GM19438 (cell line): ENCODE measurements around the gene OR6J1.
"Not testable (repeated sequence)": the region's sequence is repeated elsewhere in the genome, so short reads cannot be mapped to it uniquely, and the experiment has no call there.

Source experiments
- ATAC-seq: cut with Tn5 transposase; IDR thresholded peaks from one replicate; pipeline ENCODE4 v1.9.1; 2021; ENCODE audit warnings: low read depth; ENCODE audit not compliant: unreplicated experiment

Gene OR6J1

DNA sequence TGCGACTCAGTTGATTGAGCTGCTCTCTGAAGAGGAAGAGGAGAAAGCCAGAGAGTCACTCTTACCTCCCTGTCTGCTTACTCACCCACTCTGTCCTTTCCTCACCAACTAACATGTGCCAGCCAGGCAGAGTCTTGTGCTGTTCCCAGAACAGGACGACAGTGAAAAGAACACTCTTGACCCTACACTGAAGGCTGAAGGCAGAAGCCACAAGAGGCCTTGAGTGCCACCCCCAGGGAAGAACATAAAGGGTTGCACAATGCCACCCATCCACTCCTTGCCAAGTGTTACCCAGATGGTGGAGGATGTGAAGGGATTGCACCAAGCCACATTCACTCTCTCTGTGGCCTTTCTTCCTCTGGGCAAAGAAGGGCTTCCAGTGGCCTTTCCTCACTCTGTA, 33.2 kb downstream of the OR6J1 start:
- no peak for ATAC-seq

DNA sequence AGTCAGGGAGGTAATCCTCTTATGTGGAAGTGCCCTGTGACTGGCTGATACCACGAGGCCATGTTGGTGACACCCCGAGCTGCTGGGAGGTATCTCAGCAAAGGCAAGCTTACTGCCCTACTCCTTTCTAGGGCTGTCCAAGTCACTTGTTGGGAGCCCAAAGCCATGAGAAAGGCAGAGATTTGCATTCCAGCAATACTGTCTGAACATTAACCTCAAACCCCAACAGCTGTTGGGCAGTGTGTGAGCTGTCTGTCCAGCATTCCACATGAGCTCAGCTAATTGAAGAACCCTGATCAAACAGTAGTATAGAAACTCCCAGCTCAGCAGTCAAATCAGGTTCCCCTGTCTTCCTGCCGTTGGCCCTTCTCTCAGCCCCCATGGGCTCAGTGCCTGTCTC, 36.9 kb downstream of the OR6J1 start:
- no peak for ATAC-seq

DNA sequence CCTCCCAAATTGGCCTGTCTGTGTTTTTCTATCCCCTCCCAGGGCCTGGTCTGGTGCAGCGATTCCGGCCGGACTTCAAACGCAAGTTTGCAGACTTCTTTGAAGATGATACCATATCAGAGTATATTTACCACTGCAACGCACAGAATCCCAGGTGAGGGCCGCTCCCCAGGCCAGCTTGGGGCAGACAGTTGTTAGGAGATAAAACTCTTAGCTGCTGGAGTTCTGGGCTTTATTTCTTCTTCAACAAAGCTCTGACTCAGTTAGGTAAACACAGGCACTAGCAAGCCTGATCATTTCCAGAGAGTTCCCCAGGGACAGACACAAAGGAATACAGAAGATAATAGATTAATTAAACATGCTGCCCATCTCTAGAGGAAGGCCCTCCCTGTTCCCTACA, 37.8 kb downstream of the OR6J1 start:
- no peak for ATAC-seq

DNA sequence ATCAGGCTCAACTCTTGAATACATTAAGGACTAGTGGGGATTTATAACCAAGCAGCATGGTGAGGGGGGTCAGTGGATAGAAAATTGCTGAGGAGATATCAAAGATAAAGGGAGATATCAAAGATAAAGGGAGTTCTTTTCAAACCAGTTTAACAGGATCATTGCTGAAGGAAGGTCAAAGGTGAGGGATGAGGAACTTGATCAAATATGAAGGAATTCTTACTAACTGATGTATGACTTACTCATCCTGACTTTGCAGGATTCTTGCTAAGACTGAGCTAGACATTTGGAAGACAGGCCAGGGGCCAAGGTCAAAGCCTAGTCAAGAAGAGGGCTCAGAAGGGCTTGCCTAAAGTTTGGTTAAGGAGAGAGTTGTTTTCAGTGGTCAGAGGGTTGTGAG, 41.3 kb downstream of the OR6J1 start:
- ATAC-seq = no peak

DNA sequence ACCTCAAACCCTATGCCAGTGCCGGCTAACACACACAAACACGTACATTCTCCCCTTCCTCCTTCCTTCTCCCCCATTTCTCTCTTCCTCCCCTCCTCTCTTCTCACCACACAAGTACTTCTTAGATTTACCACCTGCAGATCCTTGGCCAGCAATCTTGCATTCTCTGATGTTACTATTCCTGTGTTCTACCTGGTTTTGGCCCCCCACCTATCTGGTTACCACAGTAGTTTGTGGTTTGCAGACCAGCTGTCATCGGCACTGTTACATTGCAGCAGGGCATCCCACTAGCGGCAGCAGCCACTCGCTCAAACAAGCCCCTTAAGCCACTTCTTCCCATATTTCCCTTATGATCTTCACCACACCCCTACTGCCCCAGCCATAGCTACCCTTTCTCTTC, 42.2 kb downstream of the OR6J1 start:
- ATAC-seq = no peak

DNA sequence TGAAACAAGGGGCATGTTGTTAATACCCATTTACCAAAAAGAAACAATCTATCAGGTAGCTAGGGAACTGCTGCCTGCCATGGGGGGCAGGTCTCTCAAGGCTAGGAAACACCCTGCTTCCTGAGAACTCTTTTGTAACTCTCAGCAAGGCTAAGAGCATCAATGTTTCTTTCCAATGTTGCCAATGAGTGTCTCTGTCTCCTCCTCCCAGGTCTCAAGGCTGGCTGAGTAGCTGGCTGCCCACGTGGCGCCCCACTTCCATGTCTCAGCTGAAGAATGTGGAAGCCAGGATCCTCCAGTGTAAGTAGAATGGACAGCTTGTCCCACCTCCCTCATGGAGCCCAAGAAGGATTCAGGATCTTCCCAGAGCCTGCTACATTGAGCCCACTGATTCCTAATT, 42.7 kb downstream of the OR6J1 start:
- no peak for ATAC-seq

DNA sequence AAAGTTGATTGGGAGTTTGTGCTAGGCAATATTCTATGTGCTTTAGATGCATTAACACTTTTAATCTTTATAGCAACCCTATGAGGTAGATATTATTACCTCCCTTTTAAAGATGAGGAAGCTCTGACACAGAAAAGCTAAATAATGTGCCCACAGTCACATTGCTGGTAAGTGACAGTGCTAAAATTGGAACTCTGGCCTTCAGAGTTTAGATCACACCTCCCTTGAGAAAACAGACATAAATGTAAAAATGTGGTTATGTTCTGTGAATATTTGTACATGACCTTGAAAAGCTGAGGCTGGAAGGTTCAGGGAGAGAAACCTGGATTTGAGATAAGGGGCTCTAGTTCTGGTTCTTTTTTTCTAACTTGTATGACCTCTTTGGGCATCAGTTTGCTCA, 44.1 kb downstream of the OR6J1 start:
- ATAC-seq = no peak

DNA sequence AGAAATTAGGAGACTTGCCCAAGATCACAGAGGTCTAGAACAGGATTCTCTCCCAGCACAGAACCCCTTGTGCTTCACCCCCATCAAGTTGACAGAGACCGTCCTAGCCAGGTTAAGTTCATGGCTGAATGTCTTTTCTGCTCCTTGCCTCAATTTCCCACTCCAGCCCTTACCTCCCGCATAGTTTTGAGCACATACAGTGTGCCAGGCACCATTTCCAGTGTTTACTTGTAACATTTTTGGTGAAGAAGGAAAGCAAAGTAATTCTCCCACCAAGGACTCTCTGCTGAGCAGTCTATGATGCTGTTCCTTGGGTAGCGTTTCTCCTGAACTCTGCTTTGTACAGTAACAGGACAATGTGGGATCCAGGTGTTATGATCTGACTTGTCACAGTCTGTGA, 44.8 kb downstream of the OR6J1 start:
- ATAC-seq = no peak

DNA sequence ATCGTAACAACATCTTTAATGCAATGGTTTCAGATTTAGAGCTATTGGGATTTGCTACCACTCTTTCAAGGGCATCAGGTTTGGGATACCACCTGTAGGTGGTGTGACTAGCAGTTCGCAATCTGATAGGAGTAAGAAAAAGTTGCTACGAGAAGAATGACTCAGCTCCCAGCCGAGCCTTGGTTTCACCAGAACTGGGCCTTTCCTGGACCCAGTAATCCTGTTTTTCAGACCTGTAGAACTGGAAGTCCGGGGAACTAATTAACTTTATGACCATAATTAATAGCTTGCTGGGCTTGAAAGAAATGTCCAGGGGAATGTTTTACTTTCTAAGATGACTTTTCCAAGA, 45.3 kb downstream of the OR6J1 start:
- no peak for ATAC-seq

DNA sequence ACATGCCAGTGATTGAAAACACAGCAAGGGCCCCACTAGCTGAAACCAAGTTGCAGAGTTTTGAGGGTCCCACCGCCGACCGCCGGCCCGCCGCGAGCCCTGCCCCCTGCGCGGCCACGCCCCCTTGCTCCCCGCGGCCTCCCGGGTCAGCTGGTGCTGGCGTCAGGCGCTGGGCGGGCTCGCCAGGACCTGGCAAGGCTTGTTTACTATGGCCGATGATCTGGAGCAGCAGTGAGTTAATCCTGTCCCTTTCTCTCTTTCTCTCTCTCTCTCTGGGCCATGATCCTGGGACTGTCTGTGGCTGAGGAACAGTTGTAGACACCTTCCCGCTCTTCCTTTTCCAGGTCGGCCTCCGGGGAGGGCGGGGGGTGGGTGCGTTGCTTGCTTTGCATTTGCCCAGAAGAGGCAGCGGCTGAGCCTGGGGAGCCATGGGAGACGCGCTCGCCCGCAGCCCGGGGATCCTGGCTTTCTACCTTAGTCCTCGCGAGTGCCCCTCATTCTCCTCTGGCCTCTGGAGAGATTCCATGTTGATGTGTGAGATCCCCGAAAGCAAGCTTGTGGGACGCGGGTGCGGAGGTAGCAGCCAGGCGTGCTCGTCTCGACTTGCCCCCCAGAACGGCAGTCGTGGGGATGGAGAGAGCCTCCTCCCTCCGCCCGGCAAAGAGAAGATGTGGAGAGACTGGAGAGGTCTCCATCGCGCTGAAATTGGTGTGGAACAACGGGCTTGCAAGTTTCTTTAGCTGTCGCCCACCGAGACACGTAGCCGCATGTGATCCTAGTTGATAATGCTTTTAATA, 45.9 kb downstream of the OR6J1 start, which contains the start of gene ABHD4:
Gene ABHD4 (plus strand): TSS at position 202 of the 797 bp plus-strand sequence. CDS start 7 bp downstream, at position 209.
- peak; percentile 90 for ATAC-seq

DNA sequence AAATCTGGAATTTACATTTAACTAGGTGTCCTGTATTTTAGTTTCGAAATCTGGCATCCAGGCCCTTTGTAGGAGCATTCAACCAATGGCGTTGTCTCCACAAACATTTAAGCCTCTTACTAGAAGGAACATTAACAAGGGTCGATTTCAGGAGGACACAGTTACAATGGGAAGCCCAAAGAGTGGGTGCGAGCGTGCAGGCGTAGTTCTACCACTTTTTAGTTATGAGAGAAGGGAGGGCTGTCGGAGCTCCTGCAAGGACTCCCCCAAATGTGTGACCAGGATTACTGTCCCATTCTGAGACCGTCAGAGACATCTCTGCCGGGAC, 46.4 kb downstream of the OR6J1 start:
- ATAC-seq = peak; percentile 25

DNA sequence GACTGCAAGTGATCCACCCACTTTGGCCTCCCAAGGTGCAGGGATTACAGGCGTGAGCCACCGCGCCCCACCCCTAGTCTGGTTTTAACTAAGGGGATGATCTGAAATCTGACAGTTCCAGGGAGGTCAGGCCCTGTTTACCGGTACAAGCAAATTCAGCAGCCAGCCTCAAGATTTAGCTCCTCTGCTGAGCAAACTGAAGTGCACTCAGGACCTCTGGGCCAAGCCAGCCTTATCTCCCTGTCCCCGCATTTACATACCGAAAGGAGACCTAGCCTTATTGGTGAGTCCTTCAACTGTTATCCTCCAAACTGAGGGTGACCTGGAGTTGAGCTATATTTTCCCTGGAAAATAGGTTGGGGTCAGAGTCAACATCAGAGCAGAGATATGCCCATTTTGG, 46.9 kb downstream of the OR6J1 start:
- ATAC-seq = no peak

DNA sequence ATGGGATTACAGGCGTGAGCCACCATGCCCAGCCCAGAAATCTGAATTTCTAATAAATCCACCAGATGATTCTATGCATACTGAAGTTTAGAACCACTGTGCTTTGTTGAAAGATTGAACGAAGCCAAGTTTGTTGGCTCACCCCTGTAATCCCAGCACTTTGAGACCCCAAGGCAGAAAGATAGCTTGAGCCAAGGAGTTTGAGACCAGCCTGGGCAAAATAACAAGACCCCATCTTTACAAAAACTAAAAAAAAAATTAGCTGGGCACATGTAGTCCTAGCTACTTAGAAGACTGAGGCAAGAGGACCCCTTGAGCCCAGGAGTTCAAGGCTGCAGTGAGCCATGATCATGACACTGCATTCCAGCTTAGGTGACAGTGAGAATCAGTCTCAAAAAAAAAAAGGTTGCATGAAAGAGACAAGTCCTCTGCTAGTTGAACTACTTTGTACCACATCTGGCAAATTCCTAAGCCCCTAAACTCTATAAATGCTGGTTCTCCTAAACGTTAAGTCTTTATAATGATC, 47.7 kb downstream of the OR6J1 start:
- no peak for ATAC-seq

DNA sequence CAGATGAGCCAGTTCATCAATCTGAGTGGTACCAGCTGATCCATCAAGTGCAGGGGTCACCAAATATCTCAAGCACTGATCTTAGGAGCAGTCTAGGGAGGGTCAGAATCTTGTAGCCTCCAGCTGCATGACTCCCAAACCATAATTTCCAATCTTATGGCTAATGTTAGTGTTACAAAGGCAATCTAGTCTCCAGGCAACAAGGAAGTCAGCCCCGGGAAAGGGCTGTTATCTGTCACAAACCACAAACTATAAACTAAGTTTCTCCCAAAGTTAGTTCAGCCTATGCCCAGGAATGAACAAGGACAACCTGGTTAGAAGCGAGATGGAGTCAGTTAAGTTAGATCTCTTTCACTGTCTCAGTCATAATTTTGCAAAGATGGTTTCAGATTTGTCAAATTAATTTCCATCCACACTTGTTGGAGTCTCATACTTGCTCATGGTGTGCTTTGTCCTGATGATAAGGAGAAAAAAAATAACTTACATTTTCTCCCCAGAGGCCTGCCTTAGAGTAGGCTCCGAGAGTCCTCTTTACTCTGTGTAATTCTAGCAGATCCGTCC, 49.9 kb downstream of the OR6J1 start:
- ATAC-seq = no peak

DNA sequence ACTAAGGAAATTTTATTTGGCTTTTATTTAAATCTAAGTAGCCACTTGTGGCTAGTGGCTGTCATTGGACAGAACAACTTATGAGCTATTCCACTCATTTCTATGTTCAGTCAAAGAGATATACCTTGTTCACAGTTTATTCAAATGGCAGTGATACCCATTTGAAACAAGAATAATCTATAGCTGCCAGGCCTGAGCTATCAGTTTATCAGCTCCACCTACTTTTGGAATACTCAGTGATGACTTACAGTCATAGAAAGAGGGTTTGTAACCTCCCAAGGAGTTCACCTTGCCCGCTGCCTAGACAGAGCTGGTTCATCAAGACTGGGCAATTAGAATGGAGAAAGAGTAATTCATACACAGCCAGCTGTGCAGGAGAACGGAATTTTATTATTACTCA, 50.6 kb downstream of the OR6J1 start:
- ATAC-seq = no peak

DNA sequence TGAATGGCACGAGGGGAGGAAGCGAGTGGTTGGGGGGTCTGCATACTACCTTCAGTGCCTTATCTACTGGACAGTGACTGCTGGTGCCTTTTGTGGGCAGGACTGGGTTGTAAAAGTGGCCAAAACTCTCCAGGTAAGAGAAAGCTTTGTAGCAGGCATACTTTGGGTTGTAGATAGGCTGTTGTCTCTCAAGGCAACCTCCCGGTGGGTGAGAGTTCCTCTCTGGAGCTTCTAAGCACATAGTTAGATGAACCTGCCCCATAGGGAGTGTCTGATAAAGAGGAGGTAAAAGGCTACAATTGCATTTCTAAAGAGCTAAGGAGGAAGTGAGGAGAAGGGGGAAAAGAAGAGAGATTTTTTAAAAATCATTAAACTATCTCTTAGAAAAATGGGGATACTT, 51.0 kb downstream of the OR6J1 start:
- ATAC-seq = no peak

DNA sequence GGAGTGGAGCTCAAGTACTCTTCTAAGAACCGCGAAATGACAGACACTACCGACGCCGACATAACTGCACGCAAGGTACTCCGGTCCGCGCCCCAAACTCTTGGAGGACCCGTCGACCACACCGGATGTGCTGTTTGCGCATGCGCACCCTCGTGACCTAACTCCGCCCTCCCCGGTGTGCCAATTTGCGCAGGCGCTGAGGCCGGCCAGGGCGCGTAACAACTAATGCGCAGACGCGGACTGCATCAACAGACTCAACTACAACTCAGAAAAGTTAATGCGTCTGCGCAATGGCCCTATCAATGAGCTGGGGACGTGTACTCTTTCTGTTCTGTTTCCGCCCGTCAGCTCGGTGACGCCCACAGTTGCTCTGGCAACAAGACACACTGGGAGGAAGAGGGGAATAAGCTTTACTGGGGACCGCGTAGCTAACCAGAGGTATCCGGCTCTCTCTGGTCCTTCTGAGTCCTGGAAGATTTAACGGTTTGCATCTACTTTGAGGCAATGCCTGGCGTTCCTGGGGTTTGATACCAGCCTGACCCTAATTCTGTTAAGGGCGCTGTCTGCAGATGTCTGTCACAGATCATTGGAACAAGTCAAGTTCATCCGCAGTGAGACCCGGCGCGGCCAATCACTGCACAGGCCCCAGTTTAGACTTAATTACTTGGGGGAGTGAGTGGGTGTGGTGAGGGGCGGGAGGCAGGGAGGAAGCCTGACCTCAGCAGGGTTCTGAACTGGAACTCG, 54.9 kb downstream of the OR6J1 start, which contains the start of gene DAD1:
Gene DAD1 (minus strand): TSS at position 129 of the 744 bp plus-strand sequence. CDS start 67 bp downstream, at position 62.
- peak; percentile 96 for ATAC-seq

DNA sequence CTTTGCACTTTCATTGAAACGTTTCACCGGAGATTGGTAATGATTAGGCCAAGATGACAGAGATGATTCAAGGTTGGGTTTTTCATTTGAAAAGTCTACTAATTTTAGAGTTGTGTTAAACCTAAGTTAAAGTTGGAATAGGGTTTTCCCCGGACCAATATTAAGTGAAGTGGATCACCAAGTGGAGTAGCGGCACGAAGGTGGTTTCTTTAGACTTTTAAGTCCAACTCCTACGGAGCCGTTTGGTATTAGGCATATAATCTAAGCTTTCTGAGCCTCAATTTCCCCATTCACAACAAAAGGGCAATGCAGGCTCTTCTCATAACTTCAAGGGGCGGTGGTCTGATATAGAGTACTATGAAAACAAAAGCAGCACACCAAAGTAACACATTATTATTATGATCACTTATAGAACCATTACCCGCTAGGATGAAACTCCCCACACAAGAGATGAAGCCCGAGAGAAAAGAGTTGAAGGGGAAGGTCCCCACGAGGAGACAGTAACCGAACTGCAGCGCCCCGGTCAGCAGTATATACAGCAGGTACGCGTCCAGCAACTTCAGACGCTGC, 55.5 kb downstream of the OR6J1 start:
- no peak for ATAC-seq

DNA sequence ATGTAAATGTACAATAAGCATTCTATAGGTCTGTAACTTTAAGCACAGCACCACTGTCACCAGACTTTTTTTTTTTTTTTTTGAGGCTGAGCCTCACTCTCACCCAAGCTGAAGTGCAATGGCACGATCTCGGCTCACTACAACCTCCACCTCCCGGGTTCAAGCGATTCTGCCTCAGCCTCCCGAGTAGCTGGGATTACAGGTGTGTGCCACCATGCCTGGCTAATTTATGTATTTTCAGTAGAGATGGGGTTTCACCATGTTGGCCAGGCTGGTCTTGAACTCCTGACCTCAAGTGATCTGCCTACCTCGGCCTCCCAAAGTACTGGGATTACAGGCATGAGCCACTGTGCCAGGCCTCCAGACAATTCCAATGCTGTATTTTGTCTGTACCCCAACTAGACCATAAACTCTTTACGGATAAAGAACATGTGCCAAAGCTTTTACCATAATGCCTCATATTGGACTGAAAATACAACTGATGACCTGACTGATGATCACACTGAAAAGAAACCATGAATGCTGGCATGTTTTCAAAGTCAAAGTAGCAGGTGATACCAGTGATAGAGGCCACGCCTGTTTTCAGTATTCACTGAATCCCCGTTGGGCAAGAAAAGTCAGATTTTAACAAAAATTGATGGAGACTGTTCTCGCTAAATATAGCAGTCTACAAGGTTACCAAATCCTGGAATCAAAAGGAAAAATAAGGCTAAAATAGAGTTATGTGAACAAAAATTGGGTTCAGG, 56.3 kb downstream of the OR6J1 start:
- ATAC-seq = not testable (repeated sequence)

DNA sequence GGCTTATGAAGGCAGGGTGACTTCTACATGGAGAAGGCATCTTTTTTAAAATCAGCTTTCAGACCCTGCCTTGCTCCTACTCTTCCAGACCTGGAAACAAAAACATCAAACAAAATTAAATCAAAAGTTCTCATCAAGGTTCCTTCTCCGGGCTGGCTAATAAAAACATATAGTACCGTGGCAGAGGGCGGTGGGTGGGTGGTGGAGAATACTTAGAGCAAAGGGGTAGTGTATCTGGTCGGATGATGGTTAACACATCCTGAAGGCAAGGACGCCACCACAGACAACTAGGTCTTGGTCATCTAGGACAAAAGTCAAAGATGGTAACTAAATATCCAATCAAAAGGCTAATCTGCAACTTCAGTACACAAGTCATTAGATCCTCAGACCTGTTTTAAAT, 56.9 kb downstream of the OR6J1 start:
- no peak for ATAC-seq

DNA sequence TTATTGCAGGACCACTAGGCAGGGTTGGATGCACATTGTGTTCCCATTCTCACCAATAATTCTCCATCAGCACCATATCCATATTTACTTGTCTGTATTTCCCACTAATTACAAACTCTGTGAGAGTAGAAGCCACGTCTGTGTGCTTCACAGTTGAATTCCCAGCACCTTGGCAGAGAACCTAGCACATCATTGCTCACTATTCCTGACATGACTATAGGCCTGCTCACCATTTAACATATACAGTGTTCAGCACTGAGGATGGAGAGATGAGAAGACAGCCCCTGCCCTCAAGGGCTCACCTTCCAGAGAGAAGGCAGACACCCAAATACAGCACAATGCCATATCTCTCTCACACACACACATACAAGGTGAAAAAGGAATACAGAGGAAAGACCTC, 60.2 kb downstream of the OR6J1 start:
- ATAC-seq = no peak
